Common myeloid progenitor, CD34-positive (primary cell): ENCODE results near the gene MRPL10.

Experiments
- CTCF ChIA-PET: fragments of 350-600 bp; sonication (Branson Sonifier 250); formaldehyde crosslinking; loops from one replicate; lab custom pipeline; 2021; ENCODE audit warnings: antibody characterized with exemption; lab: Charles Lee
- POLR2A ChIA-PET: fragments of 350-600 bp; sonication (Branson Sonifier 250); formaldehyde crosslinking; loops from one replicate; lab custom pipeline; 2021; ENCODE audit warnings: antibody characterized with exemption; lab: Charles Lee
- DNase-seq, 3 donors: peaks; one replicate each; pipeline versions ENCODE4 v3.0.0 to v3.0.0-alpha.2; 2013
- H3K27ac ChIP-seq, 2 experiments: 1 replicate in 1 of 2; 2 replicates in 1 of 2; pipeline ENCODE4 v1.7.0; 2013; ENCODE audit warnings: inconsistent platforms in 2 of 2, low read length in 2 of 2, mild to moderate bottlenecking in 2 of 2, low read depth in 1 of 2, moderate library complexity in 1 of 2; ENCODE audit not compliant: severe bottlenecking in 2 of 2, insufficient read depth in 1 of 2, poor library complexity in 1 of 2
- H3K27me3 ChIP-seq, 5 experiments: replicated peaks in 2 of 5; 1 replicate in 3 of 5; 2 replicates in 2 of 5; pipeline versions ENCODE4 v1.6.1 to v1.7.0; 2013; ENCODE audit warnings: low read length in 4 of 5, mild to moderate bottlenecking in 2 of 5, moderate library complexity in 2 of 5, inconsistent platforms in 1 of 5; ENCODE audit not compliant: insufficient read depth in 5 of 5, control insufficient read depth in 4 of 5
- H3K36me3 ChIP-seq, 4 experiments: 1 replicate in 2 of 4; 2 replicates in 2 of 4; pipeline versions ENCODE4 v1.6.1 to v1.7.0; 2013; ENCODE audit warnings: low read length in 3 of 4, control low read depth in 1 of 4, mild to moderate bottlenecking in 1 of 4; ENCODE audit not compliant: control insufficient read depth in 4 of 4, insufficient read depth in 4 of 4
- H3K4me1 ChIP-seq, 4 experiments: 1 replicate in 3 of 4; 2 replicates in 1 of 4; pipeline versions ENCODE4 v1.6.1 to v1.7.1; 2013; ENCODE audit warnings: low read length in 3 of 4, mild to moderate bottlenecking in 3 of 4, control low read depth in 1 of 4, inconsistent platforms in 1 of 4, moderate library complexity in 1 of 4; ENCODE audit not compliant: control insufficient read depth in 4 of 4, insufficient read depth in 4 of 4; ENCODE audit errors: control extremely low read depth in 1 of 4
- H3K4me3 ChIP-seq, 7 experiments: 1 replicate in 4 of 7; 2 replicates in 3 of 7; pipeline versions ENCODE4 v1.5.1 to v1.7.0; 2013; ENCODE audit warnings: mild to moderate bottlenecking in 7 of 7, low read length in 6 of 7, moderate library complexity in 6 of 7, inconsistent platforms in 2 of 7, low read depth in 2 of 7, control low read depth in 1 of 7; ENCODE audit not compliant: insufficient read depth in 4 of 7, control insufficient read depth in 1 of 7; ENCODE audit errors: extremely low read depth in 1 of 7
- H3K9me3 ChIP-seq, 5 experiments: 1 replicate in 4 of 5; 2 replicates in 1 of 5; pipeline versions ENCODE4 v1.6.1 to v1.7.1; 2013; ENCODE audit warnings: low read length in 4 of 5, mild to moderate bottlenecking in 2 of 5, inconsistent platforms in 1 of 5, low read depth in 1 of 5, moderate library complexity in 1 of 5; ENCODE audit not compliant: control insufficient read depth in 4 of 5, insufficient read depth in 2 of 5; ENCODE audit errors: control extremely low read depth in 1 of 5
- WGBS: methylation state at CpG from one replicate; pipeline ENCODE4 v1.1.5; 2013; ENCODE audit not compliant: insufficient coverage; 5-methylcytosine and 5-hydroxymethylcytosine counted together

Gene MRPL10

DNA sequence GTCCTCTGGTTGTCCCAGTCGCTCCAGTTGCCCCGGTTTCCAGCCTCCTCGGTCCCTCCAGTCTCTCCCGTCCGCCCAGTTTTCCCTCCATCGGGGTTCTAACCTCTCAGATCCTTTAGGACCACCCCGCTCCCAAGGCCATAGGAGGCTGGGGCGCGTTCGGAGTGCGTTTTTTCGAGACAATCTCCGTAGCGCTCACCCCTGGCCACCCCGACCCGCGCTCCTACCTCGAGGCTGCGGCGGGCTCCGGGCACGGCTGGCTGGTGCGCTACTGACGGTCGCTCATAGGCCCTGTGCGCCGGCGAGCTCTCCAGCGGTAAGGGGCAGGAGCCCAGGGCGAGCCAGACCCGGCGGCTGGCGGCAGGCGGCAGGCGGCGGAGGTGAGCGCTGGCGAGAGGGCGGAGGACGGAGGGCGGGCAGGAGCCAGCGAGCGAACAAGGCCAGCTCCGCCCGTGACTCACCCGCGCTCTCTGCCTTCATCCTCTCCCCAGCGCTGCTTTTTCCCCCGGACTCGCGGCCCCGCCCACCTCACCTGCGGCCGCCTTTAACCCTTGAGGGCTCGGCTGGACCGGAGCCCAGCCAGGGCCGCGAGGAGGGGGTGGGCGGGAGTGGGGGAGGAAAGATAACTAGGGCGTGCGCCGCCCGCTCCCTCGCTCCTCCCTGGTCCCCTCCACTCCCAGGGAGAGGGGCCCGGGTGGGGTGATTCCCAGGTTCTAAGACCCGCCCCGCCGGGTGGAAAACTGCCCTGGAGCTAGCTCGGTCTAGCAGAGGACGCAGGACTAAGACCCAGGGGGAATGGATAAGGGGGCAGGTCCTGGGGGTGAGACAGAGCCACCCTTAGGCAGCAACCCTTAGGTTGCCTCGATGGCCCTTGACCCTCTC, 19.6 kb upstream of the MRPL10 start, which contains the start of gene SP6:
Gene SP6, minus strand, starts transcription at position 472 of the 882 bp plus-strand sequence. CDS start 2,734 bp downstream, outside the sequence.
- H3K27me3 ChIP-seq: peaks cover 11 to 98% (median 52%) of the 10 kb centered on the region in 5 experiments
- 8% methylated on average over 46 of the region's 71 CpGs for WGBS
- POLR2A ChIA-PET: no interaction called here

GRCh38 chr17:47850373-47850691, 19.0 kb upstream of the MRPL10 start:
- no peak for DNase-seq
- Histone ChIP-seq H3K4me3 (peak overlapping the region in 1 of 7 experiments; percentile 11), H3K4me1 (peaks cover 0 to 35% (median 29%) of the 10 kb centered on the region in 4 experiments), H3K27ac (no peak overlapping the region), H3K9me3 (no peaks in the 10 kb centered on the region), H3K36me3 (no peaks in the 10 kb centered on the region), H3K27me3 (peaks cover 12 to 98% (median 54%) of the 10 kb centered on the region in 5 experiments)
- ChIA-PET POLR2A (no interaction called here), CTCF (interaction anchor here (1.0 to 22.9 kb wide), 9 partner anchors 9 to 126 kb away, joined by 3 to 575 read pairs (median 8); partner anchors contain the start of genes SCRN2 and SP2)
- 64% methylated on average over 9 of the region's 9 CpGs for WGBS

More for the DNA sequence above, 19.6 kb upstream of the MRPL10 start, which contains the start of gene SP6:
- Histone ChIP-seq H3K4me1 (peaks cover 0 to 35% (median 29%) of the 10 kb centered on the region in 4 experiments), H3K4me3 (peak within 1 kb of the TSS in 3 of 7 experiments; percentile 11 to 37 (median 27)), H3K27ac (peak within 1 kb of the TSS in 1 of 2 experiments; percentile 47), H3K36me3 (no peaks in the 10 kb centered on the region), H3K9me3 (no peaks in the 10 kb centered on the region)
- peak; percentile 61 to 77 (median 64) for DNase-seq
- CTCF ChIA-PET: interaction anchor here (0.7 to 22.9 kb wide), 8 partner anchors 8 to 125 kb away, joined by 3 to 575 read pairs (median 6); partner anchors contain the start of genes SCRN2 and SP2

DNA sequence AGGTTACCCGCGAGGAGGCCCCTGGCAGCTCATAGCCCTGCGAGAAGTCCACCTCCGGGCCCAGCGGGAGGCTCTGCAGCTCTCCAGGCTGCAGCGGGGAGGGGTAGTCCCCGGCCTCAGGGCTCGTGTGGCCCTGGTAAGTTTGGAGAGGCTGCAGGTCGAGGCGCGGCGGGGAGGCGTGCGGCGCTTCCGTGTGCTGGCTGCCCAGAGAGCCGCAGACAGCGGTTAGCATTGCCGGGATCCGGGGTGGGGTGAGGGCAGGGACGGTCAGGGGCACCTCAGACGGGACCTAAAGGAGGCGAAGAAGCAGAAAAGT, 16.8 kb upstream of the MRPL10 start:
- POLR2A ChIA-PET: no interaction called here
- 48% methylated on average over 15 of the region's 23 CpGs for WGBS
- Histone ChIP-seq H3K36me3 (no peaks in the 10 kb centered on the region), H3K27me3 (peaks cover 12 to 86% (median 48%) of the 10 kb centered on the region in 5 experiments), H3K9me3 (no peaks in the 10 kb centered on the region), H3K4me1 (peaks cover 0 to 35% (median 31%) of the 10 kb centered on the region in 4 experiments), H3K27ac (no peak overlapping the region), H3K4me3 (no peak overlapping the region)
- CTCF ChIA-PET: interaction anchor here (1.0 to 22.9 kb wide), 13 partner anchors 9 to 170 kb away, joined by 3 to 575 read pairs (median 4); partner anchors contain the start of genes LRRC46, MRPL10, OSBPL7 and SP2
- no peak for DNase-seq

DNA sequence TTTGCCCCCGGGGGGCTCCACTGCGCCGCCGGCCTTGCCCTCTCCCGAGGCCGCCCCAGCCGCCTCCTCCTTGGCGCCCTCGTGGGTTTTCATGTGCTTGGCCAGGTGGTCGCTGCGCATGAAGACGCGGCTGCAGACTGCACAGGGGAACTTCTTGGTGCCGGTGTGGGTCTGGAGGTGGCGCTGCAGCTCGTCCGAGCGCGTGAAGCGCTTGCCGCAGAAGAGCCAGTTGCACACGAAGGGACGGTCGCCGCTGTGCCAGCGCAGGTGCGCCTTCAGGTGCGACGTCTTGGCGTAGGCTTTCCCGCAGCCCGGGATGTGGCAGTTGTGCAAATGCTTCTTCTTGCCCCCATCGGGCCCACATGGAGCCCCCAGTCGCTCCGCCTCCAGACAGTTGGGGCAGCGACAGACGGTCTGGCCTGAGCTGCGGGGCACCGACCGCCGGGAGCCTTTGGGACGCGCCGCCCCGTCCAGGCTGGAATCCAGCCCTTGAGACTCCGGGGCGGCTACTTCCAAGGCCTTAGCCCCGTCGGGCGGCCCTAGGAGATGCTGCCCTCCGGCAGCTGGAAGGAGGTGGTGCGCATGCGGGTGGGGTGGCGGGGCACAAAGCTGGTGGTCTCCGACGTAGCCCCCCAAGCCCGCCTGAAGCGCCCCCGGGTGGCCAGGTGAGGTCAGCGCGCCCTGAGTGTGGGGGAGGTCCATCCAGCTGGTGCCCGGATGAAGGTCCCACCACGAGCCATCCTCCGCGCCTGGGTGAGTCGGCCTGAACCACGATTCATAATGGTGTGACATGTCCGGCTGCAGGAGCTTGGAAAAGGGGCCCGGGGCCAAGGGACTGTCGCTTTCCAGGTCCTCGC, 16.2 kb upstream of the MRPL10 start:
- Histone ChIP-seq H3K9me3 (no peaks in the 10 kb centered on the region), H3K36me3 (no peaks in the 10 kb centered on the region), H3K27ac (no peak overlapping the region), H3K4me1 (peaks cover 0 to 33% (median 31%) of the 10 kb centered on the region in 4 experiments), H3K4me3 (peak overlapping the region in 2 of 7 experiments; percentile 16 to 28), H3K27me3 (peaks cover 11 to 80% (median 42%) of the 10 kb centered on the region in 5 experiments)
- DNase-seq: peak; percentile 39 to 65 (median 62)
- ChIA-PET CTCF (interaction anchor here (0.8 to 22.9 kb wide), 14 partner anchors 8 to 171 kb away, joined by 3 to 575 read pairs (median 4); partner anchors contain the start of genes LRRC46, MRPL10, OSBPL7 and SP2), POLR2A (interaction anchor here (0.6 to 1.5 kb wide), 2 partner anchors 42 to 121 kb away, joined by 3 to 6 read pairs; no protein-coding TSS in a partner anchor)
- WGBS: 23% methylated on average over 66 of the region's 71 CpGs

DNA sequence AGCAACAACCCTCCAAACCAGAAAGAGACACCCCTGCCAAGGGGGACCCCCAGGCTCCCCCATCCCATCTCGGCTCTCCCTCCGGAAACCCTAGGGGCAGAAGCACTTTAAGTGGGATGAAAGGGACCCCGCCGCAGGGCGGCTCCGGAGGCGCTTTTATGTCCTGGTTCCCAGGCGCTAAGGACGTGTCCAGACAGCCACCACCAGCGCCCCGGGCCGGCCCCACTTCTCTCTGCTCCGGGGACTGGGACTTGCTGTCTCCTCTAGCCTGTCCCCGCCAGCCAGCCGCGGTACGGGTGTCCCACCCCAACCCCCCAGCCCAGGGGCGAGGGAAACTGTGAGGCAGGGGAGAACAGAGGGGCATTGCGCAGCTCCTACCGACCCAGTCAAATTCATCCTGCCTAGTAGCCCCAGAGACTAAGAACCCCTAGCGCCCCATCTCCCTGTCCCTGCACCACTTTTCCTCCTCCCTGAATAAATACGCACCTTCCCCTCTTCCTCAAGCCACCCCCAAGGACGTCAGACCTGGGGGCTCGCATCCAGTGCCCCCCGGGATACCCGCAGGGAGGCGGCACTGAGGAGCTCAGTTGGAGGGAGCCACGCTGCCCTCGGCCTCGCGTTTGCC, 15.5 kb upstream of the MRPL10 start:
- Histone ChIP-seq H3K9me3 (no peaks in the 10 kb centered on the region), H3K27me3 (peaks cover 5 to 73% (median 34%) of the 10 kb centered on the region in 5 experiments), H3K36me3 (no peaks in the 10 kb centered on the region), H3K4me3 (peak overlapping the region in 2 of 7 experiments; percentile 16 to 28), H3K27ac (no peak overlapping the region), H3K4me1 (peaks cover 0 to 26% (median 25%) of the 10 kb centered on the region in 4 experiments)
- POLR2A ChIA-PET: interaction anchor here (0.6 to 1.5 kb wide), 3 partner anchors 43 to 121 kb away, joined by 3 to 6 read pairs (median 3); no protein-coding TSS in a partner anchor
- DNase-seq: no peak
- CTCF ChIA-PET: interaction anchor here (0.8 to 22.9 kb wide), 13 partner anchors 9 to 171 kb away, joined by 3 to 575 read pairs (median 4); partner anchors contain the start of genes OSBPL7 and SP2
- WGBS: 16% methylated on average over 26 of the region's 31 CpGs

GRCh38 chr17:47845716-47846075, 14.4 kb upstream of the MRPL10 start:
- H3K36me3 ChIP-seq: no peaks in the 10 kb centered on the region
- H3K4me3 ChIP-seq: no peak overlapping the region
- POLR2A ChIA-PET: interaction anchor here (0.6 kb wide), 1 partner anchor 44 kb away, joined by 3 read pairs; no protein-coding TSS in a partner anchor
- CTCF ChIA-PET: interaction anchor here (0.6 to 22.9 kb wide), 12 partner anchors 10 to 173 kb away, joined by 3 to 575 read pairs (median 4); partner anchors contain the start of genes OSBPL7 and SP2
- peaks cover 0 to 26% (median 24%) of the 10 kb centered on the region in 4 experiments for H3K4me1 ChIP-seq
- H3K27me3 ChIP-seq: peaks cover 5 to 63% (median 32%) of the 10 kb centered on the region in 5 experiments
- no peaks in the 10 kb centered on the region for H3K9me3 ChIP-seq
- WGBS: no CpG with 5 or more reads among the region's 3 CpGs
- DNase-seq: no peak
- H3K27ac ChIP-seq: no peak overlapping the region
